SKM-1 treated with dmso at 0.1 percent for 144 hours (cell line): Measurements from ENCODE around the gene CADM4.
"Not testable (repeated sequence)": the region's sequence is repeated elsewhere in the genome, so short reads cannot be mapped to it uniquely, and the experiment has no call there.

Source experiments
- DNase-seq: peaks from one replicate; lab custom pipeline; 2025; ENCODE audit not compliant: unreplicated experiment; lab: John Stamatoyannopoulos, UW

Gene CADM4

DNA sequence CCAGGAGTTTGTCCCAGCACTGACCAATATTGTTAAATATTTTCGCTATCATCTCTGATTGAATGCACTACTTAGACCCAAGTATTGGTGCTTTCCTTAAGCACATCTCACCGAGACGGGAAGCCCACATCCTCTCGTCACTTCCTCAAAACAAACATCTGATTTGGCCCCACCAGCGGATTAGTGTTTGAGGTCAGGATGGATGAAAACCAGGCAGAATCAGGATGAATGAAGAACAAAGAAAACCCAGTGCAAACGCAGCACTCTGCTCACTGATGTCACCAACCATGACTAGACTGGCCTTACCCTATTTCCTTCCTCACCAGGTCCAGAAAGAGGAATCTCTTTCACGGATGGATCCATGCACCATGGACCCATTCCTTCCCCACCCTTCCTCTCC, 24.4 kb upstream of the CADM4 start:
- no peak for DNase-seq

DNA sequence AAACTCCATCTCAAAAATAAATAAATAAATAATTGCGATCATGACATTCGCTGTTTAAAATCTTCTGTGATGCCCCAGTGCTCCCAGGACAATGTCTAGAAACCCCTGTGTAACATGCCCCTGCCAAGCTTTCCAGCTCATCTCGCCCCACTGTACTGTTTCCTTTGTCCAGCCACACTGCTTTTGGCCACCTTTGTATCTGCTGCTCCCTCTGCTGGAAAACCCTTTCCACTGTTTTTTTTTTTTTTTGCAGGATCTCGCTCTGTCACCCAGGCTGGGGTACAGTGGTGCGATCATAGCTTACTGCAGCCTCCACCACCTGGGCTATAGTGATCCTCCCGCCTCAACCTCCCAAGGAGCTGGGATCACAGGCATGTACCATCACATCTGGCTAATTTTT, 22.8 kb upstream of the CADM4 start:
- DNase-seq: no peak

DNA sequence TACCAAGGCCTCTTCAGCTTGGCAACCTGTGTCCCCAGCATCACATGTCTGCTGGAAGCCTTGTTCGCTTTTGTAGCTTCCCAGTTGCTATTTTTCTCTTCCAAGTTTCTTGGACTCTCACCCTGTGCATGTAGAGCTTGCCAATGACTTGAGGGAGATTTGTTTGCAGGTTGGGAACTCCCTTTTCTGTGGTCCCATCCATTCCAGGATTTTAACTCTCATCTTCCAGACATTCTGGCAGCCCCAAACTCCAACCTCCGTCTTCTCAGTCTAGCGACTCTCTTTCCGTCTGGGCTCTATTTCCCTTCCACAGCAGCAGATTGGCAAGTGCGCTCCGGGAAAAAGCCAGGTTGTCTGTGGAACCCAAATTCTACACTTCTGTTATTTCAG, 21.3 kb upstream of the CADM4 start:
- no peak for DNase-seq

DNA sequence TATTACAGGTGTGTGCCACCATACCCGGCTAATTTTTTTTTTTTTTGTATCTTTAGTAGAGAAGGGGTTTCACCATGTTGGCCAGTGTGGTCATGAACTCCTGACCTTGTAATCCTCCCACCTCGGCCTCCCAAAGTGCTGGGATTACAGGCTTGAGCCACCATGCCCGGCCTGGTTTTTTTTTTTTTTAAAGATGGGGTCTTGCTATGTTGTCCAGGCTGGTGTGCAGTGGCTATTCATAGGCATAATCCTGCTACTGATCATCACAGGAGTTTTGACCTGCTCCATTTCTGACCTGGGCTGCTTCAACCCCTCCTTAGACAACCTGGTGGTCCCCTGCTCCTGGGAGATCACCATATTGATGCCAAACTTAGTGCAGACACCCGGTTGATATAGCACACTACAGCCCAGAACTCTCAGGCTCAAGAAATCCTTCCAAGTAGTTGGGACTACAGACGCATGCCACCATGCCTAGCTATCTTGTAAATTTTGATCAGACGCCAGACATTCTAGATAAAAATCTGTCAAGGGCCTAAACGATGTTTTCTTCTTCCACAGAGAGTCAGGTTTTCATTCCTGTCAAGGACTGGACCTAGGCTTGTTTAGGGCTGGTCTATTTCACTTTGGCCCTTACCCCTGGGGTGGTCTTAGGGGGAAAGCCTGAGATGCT, 20.8 kb upstream of the CADM4 start:
- DNase-seq: no peak

DNA sequence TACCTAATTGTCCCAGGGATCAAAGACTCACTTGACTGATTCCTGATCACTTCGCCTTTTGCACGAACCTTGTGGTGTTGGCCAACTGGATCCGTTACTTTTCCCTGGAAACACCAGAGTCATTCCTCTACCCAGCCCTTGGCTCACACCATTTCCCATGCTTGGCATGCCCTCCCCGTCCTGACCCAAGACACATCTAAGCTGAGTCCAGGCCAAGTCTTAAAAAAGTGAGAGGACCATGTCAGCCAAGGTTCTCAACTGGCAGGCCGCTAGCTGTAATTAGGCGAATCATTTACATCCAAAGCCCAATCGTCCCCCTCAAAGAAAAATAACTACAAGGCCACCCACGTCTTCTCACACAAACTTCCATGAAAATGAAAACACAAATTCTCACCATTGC, 18.8 kb upstream of the CADM4 start:
- DNase-seq: no peak

DNA sequence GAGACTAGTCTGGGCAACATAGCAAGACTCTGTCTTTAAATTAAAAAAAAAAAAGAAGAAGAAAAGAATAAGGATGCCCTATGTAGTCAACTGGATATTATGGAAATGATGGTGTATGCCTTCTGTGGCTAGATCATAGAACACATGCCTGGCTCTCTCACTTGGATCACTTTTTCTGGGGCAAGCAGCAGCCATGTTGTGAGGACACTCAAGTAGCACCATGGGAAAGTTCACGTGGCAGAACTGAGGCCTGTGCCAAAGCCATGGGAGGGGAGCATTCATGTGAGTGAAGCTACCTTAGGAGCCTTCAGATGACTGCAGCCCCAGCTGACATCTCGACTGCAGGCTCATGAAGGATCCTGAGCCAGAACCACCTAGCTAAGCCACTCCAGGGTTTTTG, 18.4 kb upstream of the CADM4 start:
- DNase-seq: no peak

DNA sequence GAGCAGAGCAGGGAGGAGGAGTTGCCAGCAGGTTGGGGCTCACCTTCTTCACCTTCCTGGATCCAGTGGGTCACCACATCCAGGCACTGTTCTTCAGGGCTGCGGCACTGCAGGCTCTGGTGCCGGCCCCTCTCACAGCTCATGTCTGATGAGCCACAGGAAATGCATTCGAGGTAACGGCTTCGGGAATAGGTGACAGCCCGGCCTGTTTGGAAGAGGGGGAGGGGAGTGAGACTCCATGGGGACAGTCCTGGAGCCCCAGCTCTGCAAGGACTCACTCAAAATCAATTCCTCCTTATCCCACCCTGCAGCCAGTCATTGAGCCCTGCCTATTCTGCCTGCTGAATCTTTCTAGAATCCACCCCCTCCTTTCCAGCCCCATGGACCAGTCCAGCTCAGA, 16.8 kb upstream of the CADM4 start:
- DNase-seq: no peak

DNA sequence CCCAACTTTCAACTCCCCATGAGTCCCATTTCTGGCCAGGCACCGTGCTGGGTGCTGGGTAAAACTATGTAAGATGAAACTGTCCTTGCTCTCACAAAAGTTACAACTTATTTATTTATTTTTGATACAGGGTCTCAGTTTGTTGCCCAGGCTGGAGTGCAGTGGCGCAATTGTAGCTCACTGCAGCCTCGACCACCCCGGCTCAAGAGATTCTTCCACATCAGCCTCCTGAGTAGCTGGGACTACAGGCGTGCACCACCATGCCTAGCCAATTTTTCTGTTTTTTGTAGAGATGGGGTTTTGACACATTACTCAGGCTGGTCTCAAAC, 12.9 kb upstream of the CADM4 start:
- no peak for DNase-seq

DNA sequence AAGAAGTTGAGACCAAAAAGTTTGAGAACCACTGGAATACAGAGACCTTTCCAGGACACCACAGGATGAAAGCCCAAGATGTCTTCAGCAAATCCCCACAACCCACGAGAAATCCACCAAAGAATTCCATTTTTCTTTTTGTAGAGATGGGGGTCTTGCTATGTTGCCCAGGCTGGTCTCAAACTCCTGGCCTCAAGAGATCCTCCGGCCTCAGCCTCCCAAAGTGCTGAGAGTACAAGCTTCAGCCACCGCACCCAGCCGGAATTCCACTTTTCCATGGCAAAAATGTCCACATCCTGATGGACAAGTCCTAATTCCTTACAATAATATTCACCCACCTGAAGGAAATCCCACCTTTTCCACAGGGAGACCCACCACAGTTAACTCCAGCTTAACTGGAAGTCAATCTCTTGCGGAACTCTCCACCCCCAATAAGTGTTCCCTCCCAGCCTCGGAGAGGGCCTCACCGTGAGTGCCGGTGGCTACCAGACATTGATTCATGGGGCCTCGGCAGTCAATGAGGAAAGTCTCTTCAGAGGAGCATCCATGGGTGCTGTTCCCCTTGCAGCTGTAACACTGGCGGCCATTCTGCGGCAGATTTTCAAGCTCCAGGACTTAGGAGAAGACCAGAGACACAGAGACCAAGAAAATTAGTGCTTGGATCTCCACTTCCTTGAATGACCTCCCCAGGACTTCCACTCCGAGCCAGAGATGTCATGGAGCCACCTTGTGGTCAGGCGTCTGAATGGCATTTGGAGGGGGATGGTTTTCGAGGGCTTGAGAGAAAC, 12.3 kb upstream of the CADM4 start:
- peak; percentile 16 for DNase-seq

DNA sequence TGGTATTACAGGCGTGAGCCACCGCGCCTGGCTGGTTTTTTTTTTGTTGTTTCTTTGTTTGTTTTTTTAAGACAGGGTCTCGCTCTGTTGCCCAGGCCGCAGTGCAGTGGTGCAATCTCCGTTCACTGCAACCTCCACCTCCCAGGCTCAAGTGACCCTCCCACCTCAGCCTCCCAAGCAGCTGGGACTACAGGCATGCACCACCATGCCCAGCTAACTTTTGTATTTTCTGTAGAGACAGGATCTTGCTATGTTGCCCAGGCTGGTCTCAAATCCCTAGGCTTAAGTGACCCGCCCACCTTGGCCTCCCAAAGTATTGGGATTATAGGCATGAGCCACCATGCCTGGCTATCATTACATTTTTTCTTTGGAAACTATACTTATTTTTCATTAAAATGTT, 10.6 kb upstream of the CADM4 start:
- DNase-seq: not testable (repeated sequence)

DNA sequence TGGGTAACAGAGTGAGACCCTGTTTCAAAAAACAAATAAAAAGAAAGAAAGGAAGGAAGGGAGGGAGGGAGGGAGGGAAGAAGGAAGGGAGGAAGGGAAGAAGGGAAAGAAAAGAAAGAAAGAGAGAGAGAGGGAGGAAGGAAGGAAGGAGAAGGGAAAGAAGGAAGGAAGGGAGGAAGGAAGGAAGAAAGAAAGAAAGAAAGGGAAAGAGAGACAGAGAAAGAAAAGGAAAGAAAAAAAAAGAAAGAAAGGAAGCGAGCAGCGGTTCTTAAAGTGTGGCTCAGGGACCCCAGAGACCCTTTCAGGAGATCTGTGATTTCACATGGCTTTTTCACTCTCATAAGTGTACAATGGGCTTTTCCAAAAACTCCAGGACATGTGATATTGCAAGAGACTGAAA, 9.9 kb upstream of the CADM4 start:
- DNase-seq: no peak

DNA sequence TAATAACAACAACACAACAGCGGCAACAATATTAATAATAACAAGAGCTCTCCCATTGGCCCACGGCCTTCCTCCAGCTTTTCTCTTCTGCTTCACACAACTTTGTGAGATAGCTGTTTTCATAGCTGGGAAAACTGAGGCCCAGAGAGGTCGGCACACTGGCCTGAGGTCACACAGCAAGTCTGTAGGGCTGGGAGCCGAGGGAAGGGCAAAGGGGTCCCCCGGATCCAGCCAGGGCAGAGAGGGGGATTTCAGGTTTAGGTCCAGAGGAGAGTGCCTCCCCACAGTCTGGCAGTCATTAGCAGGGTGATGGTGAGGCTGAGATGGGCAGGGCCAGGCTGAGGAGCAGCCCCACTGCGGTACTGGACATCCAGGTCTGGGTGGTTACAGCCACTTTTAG, 9.0 kb upstream of the CADM4 start:
- no peak for DNase-seq

DNA sequence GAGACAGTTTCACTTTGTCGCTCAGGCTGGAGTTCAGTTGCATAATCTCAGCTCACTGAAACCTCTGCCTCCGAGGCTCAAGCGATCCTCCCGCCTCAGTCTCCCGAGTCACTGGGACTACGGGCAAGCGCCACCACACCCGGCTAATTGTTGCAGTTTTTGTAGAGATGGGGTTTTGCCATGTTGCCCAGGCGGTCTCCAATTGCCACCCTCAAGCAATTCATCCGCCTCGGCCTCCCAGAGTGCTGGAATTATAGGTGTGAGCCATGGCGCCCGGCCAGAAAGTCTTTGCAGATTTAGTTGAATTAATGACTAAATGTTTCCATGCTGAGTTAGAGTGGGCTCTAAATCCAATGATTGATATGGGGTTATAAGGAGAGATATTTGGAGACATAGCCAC, 4.5 kb upstream of the CADM4 start:
- no peak for DNase-seq

DNA sequence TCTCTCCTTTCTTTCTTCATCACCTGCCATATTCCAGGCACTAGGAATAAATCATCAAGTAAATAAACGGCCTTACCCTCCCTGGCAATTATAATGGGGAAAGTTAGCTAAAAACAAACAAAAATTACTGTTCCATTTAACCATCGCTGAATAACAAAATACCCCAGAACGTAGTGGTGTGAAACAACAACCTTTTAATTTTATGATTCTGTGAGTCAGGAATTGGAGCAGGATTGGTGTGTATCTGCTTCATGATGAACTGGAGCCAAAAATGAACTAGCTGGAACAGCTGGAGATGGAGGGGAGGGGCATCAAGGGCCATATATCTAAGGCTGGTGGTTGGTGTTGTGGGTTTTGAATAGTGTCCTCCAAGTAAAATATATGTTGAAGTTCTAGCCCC, 3.7 kb upstream of the CADM4 start:
- no peak for DNase-seq

DNA sequence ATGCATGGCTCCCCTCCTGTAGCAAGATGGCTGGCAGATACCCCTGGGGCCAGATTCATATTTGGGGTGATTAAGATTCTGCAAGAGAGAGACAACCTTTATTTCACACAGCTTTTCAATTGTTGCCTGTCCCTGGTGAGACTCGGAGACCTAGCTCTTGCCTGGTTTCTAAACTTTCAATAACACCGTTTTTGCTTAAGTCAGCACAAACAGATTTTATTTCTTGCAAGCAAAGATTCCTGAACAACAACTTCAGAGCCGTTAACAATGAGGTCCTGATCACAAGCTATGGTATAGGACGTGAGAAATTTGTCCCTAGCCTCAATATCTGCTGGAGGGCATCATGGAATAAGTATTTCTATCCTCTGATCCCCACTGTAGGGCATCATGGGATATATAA, 2.9 kb upstream of the CADM4 start:
- no peak for DNase-seq

DNA sequence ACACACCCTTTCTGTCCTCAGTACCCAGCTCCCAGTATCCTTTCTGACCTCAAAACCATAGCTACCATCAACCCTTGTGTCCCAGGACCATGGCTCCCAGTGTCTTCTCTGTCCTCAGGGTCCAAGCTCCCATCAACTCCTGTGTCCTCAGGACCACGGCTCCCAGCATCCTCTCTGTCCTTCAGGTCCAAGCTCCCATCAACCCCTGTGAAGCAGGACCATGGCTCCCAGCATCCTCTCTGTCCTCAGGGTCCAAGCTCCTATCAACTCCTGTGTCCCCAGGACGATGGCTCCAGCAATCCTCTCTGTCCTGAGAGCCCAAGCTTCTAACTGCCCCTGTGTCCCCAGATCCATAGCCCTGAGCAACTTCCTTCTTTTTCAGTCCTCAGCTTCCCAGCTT, 1.7 kb upstream of the CADM4 start:
- DNase-seq: no peak

DNA sequence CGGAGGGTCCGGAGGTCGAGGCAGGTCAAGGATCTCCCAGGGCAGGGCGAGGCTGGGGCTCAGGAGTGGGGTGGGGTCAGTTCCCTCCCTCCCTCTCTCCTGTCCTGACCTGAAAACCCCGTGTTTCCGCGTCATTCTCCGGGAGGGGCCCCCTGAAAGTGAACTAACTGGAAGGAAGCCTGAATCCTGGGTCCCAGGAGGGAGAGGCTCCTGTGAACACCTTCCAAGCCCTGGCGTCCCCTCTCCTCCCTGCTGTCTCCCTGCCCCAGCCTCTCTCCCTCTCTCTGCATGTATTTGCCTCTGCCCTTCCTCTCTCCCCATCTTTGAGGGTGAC, 741 bp upstream of the CADM4 start:
- DNase-seq: no peak

DNA sequence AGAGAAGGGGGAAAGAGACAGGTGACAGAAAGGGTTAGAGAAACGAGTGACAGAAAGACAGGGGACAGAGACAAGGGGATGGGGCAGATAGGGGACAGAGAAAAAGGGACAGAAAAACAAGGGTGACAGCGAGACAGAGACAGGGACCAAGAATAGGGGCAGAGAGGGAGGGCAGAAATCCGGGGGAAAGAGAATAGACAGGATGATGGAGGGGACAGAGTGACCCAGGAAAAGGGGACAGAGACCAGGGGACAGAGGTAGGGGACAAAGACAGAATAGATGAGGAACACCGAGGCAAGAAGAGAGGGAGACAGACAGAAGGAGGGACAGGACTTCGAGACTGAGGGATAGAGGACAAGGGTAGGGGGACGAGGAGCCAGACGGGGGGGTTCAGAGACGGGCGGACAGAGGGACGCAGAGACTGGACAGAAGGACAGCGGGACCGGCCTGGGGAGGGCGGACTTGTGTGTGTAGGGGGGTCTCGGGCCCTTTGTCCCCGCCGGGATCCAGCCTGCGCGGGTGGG, 593 bp downstream of the CADM4 start:
- DNase-seq: no peak

DNA sequence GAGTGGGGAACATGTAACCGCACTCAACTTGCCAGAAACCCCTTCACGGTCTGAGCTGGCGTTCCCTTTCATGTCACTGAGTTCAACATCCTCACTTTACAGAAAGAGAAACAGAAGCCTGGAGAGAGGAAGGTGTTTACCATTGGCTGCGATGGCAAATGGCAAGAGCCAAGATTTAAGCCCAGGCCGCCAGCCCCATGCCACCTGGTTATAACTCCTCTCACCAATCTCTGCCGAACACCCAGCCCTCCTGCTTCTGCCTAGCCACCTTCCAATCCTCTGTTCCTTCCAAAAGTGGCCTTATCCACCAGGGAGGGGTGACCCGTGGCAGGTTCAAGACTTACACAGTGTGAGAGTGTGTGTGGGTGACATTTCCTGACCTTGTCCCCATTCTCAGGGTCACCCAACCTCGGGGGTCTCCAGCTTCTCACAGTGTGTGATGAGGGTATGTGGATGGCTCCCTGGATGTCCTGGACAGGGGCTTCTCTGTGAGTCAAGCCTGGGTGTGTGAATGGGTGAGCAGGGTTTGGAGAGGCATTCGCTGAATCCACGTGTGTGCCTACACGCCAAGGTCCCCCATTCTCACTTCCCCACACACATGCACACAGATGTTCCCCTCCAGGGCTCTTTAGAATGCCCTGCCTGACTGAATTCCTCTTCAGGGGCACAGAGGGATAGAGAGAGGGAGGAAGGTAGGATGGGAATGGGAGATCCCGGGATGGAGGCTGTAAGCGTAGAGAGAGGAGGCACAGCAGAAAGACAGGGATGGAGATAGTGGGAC, 1.2 kb downstream of the CADM4 start:
- DNase-seq: no peak

DNA sequence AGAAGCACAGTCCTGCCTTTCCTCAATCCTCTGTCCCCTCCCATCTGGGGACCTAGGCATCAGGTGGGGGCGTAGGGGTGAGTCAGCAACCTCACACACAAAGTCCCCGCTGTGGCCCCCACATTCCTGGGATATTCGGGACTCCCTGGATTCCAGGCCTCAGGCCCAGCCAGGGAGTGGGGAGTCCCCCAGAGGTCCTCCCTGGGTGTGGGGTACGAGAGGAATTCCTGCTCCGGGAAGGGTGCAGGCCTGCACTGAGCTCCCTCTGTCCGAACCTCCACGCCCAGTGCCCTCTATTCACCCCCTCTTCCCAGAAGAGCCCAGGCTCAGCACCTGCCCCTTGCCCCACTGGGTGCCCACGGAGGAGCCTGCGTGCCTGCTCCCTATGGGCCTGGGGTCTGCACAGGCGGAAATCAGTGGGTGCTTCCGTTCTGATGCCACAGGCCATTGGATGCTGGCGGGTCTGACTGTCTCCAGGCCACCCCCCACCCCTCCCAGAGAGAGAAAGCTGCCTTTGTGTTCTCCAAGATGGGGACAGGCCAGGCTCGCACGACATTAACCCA, 3.4 kb downstream of the CADM4 start:
- DNase-seq: no peak

DNA sequence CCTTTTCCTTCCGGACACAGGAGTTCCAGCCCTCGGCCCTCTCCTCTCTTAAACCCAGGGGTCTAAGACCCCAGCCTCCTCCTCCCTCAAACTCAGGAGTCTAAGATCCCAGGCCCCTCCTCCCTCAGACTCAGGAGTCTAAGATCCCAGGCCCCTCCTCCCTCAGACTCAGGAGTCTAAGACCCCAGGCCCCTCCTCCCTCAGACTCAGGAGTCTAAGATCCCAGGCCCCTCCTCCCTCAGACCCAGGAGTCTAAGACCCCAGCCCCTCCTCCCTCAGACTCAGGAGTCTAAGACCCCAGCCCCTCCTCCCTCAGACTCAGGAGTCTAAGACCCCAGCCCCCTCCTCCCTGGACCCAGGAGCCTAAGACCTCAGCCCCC, 4.1 kb downstream of the CADM4 start:
- not testable (repeated sequence) for DNase-seq
